Nephron (organoid): ENCODE data around the gene AMELX.

Experiments used
- H3K27ac Mint-ChIP-seq, 3 experiments: 2 replicates each; pipeline ENCODE4 v1.8.0; 2020; ENCODE audit warnings: mixed read lengths in 3 of 3, mild to moderate bottlenecking in 2 of 3, moderate library complexity in 1 of 3
- H3K27me3 Mint-ChIP-seq: 2 replicates; pipeline ENCODE4 v1.8.0; 2021; ENCODE audit warnings: low read depth, mild to moderate bottlenecking, moderate library complexity, mixed read lengths
- H3K36me3 Mint-ChIP-seq: 2 replicates; pipeline ENCODE4 v1.8.0; 2020; ENCODE audit warnings: low read depth, mixed read lengths
- H3K4me1 Mint-ChIP-seq: 2 replicates; pipeline ENCODE4 v1.8.0; 2020; ENCODE audit warnings: mixed read lengths
- H3K4me3 Mint-ChIP-seq, 3 experiments: 2 replicates each; pipeline ENCODE4 v1.8.0; 2020; ENCODE audit warnings: mild to moderate bottlenecking in 3 of 3, mixed read lengths in 3 of 3, moderate library complexity in 2 of 3
- H3K9me3 Mint-ChIP-seq: 2 replicates; pipeline ENCODE4 v1.8.0; 2020; ENCODE audit warnings: mixed read lengths
- TF ChIP-seq, protein P1 (sequence below), 3 experiments: fragments of 200-600 bp; sonication (generic); IDR thresholded peaks; one replicate each; pipeline ENCODE4 v1.5.0; 2021; ENCODE audit warnings: antibody characterized with exemption in 3 of 3; ENCODE audit not compliant: unreplicated experiment in 3 of 3

The AMELX gene

DNA sequence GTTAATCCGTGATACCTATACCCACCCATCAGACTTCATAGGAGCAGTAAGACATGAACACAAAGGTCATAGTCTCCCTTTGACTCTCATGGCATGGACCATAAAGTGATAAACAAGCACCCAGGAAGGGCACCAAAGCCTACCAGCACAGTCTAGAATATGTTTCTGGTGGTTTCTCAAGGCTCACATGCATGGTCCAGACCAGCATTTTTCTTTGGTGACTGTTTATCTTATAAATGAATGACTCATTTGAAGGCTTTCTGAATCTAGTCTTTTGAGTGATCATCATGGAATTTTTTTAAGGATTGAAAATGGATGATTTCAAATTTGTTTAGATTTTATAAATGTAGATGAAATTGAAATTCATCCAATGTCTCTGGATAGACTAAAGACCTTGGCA is 32.0 kb upstream of the AMELX start:
- Mint-ChIP-seq H3K4me1 (peaks cover 10% of the 10 kb centered on the region), H3K9me3 (peaks cover 2% of the 10 kb centered on the region), H3K36me3 (no peaks in the 10 kb centered on the region), H3K4me3 (no peak overlapping the region), H3K27me3 (no peaks in the 10 kb centered on the region), H3K27ac (no peak overlapping the region)
- TF ChIP-seq, protein P1, sequence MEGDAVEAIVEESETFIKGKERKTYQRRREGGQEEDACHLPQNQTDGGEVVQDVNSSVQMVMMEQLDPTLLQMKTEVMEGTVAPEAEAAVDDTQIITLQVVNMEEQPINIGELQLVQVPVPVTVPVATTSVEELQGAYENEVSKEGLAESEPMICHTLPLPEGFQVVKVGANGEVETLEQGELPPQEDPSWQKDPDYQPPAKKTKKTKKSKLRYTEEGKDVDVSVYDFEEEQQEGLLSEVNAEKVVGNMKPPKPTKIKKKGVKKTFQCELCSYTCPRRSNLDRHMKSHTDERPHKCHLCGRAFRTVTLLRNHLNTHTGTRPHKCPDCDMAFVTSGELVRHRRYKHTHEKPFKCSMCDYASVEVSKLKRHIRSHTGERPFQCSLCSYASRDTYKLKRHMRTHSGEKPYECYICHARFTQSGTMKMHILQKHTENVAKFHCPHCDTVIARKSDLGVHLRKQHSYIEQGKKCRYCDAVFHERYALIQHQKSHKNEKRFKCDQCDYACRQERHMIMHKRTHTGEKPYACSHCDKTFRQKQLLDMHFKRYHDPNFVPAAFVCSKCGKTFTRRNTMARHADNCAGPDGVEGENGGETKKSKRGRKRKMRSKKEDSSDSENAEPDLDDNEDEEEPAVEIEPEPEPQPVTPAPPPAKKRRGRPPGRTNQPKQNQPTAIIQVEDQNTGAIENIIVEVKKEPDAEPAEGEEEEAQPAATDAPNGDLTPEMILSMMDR (IDR thresholded peaks at IDR 0.05; ENCODE audit: unreplicated experiment in 3 of 3) = no peak

- Mint-ChIP-seq H3K9me3 (no peaks in the 10 kb centered on the region), H3K27me3 (no peaks in the 10 kb centered on the region), H3K4me1 (peaks cover 15% of the 10 kb centered on the region), H3K4me3 (no peak overlapping the region), H3K27ac (no peak overlapping the region), H3K36me3 (no peaks in the 10 kb centered on the region)
- TF ChIP-seq, protein P1 (IDR thresholded peaks at IDR 0.05; ENCODE audit: unreplicated experiment in 3 of 3) = no peak
Measured at GRCh38 chrX:11264925-11265324, 28.3 kb upstream of the AMELX start.

DNA sequence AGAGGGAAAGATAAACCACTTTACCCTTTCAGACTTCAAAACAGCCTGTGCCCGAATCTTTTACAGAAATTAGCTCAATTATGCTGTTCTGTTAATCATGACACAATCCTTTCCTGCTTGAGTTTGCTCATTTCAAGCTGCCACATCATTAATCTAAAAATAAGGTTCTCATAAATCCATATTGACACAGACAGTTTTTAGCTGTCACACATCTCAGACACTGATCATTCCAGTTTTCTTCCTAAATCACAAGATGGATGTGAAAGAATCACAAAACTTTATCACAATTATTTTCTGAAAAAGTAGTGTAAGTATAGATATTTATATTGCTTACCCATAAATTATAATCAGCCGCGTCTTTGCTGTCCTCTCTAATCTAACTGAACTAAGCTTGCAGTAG is 27.9 kb upstream of the AMELX start:
- H3K4me1 Mint-ChIP-seq = peaks cover 15% of the 10 kb centered on the region
- no peaks in the 10 kb centered on the region for H3K9me3 Mint-ChIP-seq
- H3K27ac Mint-ChIP-seq = peak overlapping the region in 2 of 3 experiments; percentile 33 to 60
- TF ChIP-seq, protein P1 (IDR thresholded peaks at IDR 0.05; ENCODE audit: unreplicated experiment in 3 of 3) = no peak
- H3K27me3 Mint-ChIP-seq = no peaks in the 10 kb centered on the region
- no peaks in the 10 kb centered on the region for H3K36me3 Mint-ChIP-seq
- peak overlapping the region in 2 of 3 experiments; percentile 2 to 6 for H3K4me3 Mint-ChIP-seq

DNA sequence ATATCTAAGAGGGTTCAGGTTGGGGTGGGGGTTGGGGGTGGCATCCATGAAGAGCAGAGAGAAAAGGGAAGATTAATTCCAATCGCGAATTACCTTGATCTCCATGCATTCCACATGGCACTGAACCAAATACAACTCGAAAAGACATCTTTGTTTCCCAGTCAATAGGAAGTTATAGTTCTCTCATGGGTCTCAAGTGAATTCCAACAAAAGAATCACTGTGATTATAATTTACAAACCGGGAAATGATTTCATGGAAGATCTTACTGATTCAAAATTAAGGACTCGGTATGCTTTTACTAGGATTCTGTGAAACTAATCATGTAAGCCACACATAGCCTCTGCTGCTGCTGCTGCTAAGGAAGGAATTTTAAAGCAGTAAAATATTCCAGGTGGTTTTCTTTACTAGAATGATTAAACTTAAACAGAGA is 26.6 kb upstream of the AMELX start:
- Mint-ChIP-seq H3K9me3 (no peaks in the 10 kb centered on the region), H3K36me3 (no peaks in the 10 kb centered on the region), H3K27me3 (no peaks in the 10 kb centered on the region), H3K4me1 (peaks cover 15% of the 10 kb centered on the region), H3K27ac (peak overlapping the region; percentile 33 to 84 (median 60)), H3K4me3 (no peak overlapping the region)
- TF ChIP-seq, protein P1 (IDR thresholded peaks at IDR 0.05; ENCODE audit: unreplicated experiment in 3 of 3) = no peak

DNA sequence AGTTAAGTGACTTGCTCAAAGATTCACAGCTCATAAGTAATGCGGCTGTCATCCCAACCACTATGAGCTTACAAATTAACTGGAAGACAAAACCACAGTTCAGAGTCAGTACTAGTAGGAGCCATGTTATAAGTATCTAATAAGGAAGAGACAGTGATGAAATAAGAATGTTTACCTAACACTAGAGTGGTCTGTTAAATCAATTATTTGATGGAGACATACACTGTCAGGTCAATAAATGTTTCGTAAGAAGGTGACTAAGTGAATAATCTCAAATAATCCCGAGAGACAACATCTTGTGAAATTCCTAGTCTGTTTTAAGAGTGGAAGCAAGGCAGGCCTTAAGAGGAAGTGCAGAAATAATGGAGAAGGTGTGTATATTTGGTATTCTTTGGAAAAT is 25.8 kb upstream of the AMELX start:
- no peaks in the 10 kb centered on the region for H3K9me3 Mint-ChIP-seq
- TF ChIP-seq, protein P1 (IDR thresholded peaks at IDR 0.05; ENCODE audit: unreplicated experiment in 3 of 3) = no peak
- H3K27me3 Mint-ChIP-seq = no peaks in the 10 kb centered on the region
- no peaks in the 10 kb centered on the region for H3K36me3 Mint-ChIP-seq
- peaks cover 15% of the 10 kb centered on the region for H3K4me1 Mint-ChIP-seq
- no peak overlapping the region for H3K27ac Mint-ChIP-seq
- H3K4me3 Mint-ChIP-seq = no peak overlapping the region

DNA sequence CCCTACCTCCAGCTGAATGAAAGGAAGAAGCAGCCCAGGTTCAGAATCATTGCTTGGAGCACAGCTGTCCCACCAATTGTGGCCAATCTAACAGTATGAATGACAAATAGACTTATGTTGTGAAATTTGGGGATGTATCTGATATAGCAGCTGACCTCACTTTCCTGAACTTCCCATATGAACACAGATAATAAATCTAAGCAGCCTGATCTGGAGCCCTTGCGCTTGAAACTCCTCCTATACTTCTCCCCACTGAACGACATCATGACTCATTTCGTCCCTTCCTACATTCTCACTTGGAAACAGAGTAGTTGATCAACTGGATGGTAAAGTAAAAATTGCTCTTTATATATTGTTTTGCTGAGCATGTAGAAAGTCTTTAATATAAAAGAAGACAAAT is 24.2 kb upstream of the AMELX start:
- H3K36me3 Mint-ChIP-seq = no peaks in the 10 kb centered on the region
- peaks cover 15% of the 10 kb centered on the region for H3K4me1 Mint-ChIP-seq
- H3K4me3 Mint-ChIP-seq = no peak overlapping the region
- H3K9me3 Mint-ChIP-seq = no peaks in the 10 kb centered on the region
- TF ChIP-seq, protein P1 (IDR thresholded peaks at IDR 0.05; ENCODE audit: unreplicated experiment in 3 of 3) = no peak
- H3K27me3 Mint-ChIP-seq = no peaks in the 10 kb centered on the region
- H3K27ac Mint-ChIP-seq = no peak overlapping the region
